GM18526 (cell line): ENCODE measurements around the gene ROS1.

Experiments
- POLR2A ChIP-seq: IDR thresholded peaks from 3 replicates; pipeline ENCODE4 v1.6.1; 2011; ENCODE audit not compliant: insufficient read length; ENCODE audit errors: extremely low read depth

The ROS1 gene

DNA sequence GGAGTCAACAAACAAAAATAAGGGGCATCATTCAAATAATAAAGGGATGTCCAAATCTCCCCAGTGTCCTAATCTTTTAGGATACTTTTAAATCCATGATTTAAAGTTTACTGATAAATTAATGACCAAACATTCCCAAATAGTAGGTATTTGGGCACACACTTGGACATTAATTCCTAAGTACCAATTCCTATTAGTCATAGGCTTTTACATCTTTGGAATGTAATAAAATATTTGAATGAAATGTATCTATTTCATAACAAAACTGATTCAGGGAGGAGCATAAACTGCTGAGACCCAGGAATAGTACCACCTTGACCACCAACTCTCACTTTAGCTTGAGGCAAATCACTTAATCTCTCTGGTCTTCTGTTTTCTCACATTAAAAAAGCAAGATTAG is 116.1 kb downstream of the ROS1 start:
- no peak for TF ChIP-seq POLR2A

DNA sequence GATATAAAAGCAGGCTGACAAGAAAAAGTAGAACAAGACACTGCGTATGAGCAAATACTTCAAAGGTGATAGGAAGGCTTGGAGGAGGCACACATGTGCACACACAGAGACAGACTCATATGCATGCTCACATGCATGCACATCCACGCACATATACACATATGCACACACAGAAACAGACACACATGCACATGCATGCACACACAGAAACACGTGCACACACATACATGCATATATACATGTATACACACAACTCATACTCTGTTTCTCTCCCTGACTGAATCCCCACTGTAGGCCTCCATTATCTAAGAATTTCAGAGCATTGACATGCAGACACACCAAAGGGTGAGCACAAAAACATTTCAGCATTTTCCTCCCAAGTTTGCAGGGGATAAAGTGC is 116.7 kb downstream of the ROS1 start:
- no peak for TF ChIP-seq POLR2A

DNA sequence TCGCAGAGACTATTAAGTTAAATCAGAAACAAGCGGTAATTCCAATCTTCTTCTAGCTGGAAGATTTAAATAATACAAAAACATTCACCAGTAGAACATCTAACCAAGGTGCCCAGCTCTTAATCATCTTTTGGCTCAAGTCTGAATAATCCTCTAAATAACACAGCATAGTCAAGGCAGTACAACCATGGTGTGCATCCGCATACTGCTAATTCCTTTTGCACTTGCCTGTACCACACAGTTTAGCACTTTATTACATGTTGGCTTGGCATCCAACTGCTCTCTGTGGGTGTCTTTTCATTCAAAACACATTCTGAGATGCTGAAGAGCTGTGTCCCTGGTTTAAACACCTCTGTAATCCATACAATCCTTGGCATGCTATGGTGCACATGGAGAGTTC is 118.1 kb downstream of the ROS1 start:
- no peak for TF ChIP-seq POLR2A

DNA sequence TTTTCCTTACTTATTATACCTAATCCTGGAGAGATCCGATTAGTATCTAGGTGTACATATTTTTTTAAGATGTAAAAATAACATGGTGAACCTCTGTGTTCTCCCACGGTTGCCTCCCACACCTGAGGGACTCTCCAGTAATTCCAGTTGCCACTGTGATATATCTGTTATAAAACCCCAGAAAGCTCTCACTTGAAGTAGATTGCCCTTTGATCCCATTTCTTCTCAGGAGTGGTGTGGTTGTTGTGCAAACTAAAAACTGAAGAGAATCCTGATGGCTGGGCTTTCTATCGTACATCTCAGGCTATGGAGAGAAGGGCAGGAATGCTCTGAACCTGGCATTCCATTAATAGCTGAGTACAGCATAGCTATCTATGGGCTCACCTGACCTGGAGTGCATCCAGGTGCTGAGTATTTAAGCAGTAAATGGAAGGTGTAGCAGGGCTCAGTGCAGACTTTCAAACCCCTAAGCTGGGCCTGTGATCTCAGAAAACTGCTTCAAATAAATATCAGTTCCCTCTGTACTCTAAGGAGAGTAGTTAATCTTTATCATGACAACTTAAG is 119.4 kb downstream of the ROS1 start:
- TF ChIP-seq POLR2A, result no peak

DNA sequence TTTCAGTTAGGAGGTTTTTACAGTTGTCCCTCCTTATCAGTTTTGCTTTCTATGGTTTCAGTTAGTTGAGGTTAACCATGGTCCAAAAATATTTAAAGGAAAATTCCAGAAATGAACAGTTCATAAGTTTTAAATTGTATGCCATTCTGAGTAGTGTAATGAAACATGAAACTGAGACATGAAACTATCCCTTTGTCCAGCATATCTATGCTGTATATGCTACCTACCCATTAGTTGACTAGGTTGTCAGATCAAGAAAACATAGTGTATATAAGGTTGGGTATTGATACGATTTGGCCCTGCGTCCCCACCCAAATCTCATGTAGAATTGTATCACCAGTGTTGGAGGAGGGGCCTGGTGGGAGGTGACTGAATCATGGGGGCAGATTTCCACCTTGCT is 121.3 kb downstream of the ROS1 start:
- no peak for TF ChIP-seq POLR2A

DNA sequence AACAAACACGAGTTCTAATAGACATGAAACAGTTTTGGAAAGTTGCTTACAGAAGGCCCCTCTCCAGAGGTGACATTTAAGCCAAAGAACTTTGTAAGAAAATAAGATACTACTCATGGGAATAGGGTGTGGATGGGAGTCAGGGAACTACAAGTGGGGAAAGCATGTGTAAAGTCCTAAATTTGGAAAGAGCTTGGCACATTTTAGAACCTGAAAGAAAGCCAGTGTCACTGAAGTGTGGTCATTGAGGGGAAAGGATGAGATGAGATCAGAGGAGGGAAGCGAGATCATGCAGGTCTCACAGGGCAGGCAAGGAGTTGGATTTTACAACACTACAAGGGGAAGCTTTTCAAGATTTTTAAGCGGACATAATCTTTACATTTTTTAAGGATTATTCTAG is 122.4 kb downstream of the ROS1 start:
- no peak for TF ChIP-seq POLR2A

DNA sequence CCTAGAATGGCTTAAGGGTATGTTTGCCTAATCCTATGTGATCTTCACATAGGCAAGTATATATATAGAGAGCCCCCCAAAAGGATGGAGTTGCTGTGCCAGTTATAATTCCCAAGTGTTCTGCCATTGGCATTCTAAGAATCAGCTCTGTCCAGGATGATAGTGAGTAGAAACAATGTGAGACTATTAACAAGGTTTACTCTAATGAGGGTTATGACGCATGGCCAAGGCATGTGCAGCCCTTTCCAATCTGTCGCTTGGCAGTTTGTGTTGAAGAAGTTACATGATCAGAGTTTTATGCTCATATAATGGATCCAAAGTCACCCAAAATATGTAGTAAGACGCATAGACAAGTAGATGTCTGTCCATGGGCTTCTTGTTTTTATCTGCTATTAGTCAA is 126.8 kb downstream of the ROS1 start:
- no peak for TF ChIP-seq POLR2A

DNA sequence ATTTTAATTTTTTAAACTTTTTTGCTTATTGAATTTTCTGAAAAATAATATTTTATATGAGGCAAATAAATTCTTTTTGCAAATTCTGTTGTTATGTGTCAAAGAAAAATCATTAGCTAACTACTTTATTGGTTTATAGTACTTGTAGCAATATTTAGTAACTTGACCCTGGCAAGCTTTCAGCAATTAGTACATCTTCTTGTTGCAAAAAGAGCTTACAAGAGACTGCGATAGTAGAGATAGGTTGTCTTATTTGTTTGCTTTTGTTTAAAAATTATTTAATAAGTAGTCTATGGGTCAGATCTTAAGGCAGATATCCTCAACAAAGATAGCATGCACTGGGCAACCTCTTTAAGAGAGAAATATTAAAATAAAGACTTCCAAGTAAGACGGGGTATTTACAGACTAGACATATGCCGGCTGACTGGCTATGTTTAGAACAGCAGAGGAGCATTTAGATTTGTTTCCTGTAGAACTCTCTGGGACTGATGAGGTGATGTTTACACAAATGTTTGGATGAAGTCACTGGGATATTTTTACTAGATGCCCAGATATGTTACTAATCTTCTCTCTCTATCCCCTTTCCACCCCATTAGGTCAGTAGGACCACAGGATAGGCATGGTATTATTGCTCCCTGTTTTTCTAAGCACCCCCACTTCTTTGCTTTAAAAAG is 135.4 kb downstream of the ROS1 start:
- no peak for TF ChIP-seq POLR2A

DNA sequence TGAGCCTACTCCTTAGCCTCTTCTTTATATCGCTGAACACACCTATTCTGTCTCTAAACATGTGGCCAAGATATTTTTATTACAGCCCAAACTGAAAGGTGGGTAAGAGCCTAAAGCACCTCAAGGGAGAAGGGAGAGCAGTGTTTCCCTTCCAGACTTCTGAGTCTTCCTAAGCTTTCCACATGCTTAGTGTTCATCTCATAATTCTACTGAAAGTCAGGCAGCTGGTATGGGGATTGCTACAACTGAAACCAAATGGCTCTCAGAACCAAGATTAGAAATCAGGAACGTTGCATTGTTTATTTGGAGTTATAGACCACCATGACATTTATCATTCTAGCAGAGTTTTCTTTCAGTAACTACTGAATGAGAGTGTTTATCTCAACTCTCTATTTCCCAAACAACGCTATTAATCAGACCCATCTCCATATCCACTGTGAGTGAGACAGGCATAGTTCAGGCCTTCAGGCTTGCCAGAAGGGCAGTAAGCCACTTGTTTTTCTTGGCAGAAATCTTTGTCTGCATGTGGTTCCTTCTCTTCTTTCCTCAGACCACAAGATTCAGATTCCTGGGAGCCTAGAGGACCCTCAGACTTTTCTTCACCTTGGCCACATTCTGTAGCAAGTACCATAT is 137.5 kb downstream of the ROS1 start:
- TF ChIP-seq POLR2A, result no peak

DNA sequence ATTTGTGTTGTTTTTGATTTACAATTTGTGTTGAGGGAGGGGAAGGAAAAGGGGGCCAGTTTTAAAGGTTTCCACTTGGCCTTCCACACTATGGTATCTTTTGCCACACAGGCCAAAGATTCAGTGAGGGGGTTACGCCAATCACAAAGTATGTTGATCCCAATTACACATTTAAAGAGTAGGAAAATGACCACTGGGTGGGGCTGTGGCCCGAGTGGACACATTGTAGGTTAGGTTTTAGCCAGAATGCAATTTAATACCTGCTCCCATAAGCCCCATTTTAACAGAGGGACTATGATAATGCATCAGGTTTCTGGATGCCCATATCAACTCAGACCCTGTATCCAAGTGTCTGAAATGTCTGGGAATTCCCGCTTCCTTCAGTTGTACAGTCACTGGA is 144.8 kb downstream of the ROS1 start:
- TF ChIP-seq POLR2A, result no peak

DNA sequence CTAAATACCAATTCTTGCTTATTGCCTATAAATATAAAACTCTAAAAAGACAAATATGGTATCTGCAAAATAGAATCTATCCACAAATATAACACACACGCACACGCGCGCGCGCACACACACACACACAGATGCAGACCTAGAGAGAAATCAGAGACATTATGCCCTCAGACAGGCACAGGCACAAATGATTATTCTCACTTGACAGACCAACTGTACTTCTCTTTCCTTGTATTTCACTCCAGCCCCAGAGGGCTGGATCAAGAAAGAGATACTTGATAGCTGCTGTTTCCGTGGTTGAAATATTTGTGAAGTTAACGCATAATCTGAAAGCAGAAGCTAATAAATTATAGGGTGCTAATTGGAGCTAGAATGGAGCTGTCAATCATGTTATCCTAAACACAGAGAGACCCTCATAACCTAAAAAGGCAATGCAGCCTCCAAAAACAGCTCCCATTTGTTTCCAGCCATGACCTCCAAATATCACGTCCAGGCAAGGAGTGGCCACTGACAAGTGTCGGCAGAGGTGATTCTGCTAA is 148.9 kb downstream of the ROS1 start:
- TF ChIP-seq POLR2A, result no peak

DNA sequence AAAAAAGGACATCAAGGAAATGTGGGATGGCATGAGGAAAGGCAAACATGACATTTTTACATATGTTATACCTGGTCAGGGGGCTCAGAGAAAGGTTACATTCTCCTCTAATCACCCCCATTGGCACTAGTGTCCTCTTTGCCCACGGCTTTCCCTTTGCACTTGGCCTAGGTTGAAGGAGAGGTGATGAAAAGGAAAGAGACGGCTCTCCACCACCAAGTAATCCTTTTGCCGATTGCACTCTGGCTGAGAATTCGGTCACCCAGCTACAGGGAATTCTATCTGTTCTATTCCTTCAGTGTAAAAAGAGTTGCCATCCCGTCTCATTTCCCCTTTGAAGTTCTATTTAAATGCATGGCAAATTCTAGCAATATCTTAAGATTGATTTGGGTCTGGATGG is 150.0 kb downstream of the ROS1 start:
- no peak for TF ChIP-seq POLR2A

DNA sequence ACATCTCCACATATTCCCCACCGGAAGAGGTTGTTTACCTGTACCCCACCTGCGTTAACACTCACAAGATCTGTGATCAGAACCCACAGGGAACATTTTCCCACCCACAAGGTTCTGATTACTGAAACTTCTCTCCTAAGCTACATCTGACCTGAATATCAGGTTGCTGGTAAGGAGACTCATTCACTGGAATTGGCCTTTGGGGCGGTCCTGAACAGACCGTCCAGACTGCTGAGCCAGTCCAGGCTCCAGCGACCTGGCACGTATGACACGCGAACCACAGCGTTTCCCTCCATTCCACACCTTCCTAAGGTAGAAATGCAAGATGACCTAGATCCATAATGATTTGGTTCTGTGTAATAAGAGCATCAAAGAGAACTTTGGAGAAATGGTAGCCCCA is 150.5 kb downstream of the ROS1 start:
- no peak for TF ChIP-seq POLR2A

DNA sequence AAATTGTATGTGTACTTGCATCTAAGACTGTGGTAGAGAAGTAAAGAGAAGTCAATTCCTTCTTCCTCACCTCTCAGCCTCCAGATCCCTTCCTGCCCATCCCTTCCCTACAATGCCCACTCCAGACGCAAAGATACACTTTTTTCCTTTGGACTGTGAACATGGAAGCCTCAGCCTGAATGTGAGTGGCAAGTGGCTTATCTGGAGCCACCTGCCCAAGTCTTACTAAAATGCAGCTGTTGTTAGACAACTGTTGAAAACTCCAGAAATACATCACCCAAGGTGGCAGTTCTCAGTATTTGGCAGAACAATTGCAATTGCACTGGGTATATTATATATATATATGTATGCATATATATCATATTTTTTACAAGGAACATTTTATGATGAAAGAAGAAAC is 152.9 kb downstream of the ROS1 start:
- no peak for TF ChIP-seq POLR2A

DNA sequence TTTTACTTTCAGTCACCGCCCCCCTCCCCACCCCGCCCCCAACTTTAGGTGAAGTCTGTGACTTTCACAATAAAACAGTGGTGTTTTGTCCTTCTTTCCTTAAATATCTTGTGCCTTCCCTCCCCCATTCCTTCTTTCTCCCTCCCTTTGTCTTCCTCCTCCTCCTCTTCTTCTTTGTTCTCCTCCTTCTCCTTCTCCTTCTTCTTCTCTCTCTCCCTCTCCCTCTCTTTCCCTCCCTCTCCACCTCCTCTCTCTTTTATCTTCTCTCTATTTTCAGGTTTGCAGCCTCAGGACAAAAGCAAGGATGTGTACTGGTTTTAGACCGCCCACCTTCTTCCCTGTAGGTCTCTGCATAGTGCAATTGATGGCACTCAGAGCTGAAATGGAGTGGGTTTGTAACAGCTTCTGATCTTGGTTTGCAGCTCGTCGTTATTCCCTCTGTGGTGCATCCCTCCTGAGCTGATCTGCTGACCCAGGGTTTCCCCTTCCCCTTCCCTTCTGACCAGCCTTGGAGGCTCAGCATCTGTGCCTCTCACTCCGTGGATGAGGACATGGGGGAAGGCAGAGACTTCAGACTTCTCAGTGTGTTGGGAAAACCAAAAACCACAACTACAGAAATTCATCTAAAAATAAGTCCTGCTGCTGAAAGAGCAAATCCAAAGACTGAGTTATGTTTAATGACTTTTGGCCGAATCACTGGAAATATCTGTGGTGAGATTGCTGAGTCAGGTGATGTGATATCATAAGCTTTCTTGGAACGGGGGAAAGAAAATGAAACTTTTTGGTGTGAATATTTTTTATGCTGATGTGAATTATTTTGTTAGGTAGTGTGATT is 153.5 kb downstream of the ROS1 start:
- TF ChIP-seq POLR2A, result no peak
